Lower lobe of right lung (tissue), 2 donors: ENCODE measurements around the gene RANBP1. TPM values are rescaled to one million over a fixed set of nuclear protein-coding genes. Genes with fewer than 3 reads are reported as not detected.

Experiments
- ATAC-seq, 2 donors: fragments of 200-7000 bp; cut with Tn5 transposase; one replicate each; pipeline ENCODE4 v1.9.1; 2020 to 2022; ENCODE audit warnings: mild to moderate bottlenecking in 2 of 2, moderate library complexity in 2 of 2
- DNase-seq: peaks from one replicate; pipeline ENCODE4 v3.0.0-alpha.2; 2020
- H3K27ac ChIP-seq: fragments of 200-600 bp; one replicate; pipeline ENCODE4 v1.8.0; 2022
- H3K27me3 ChIP-seq: fragments of 200-600 bp; one replicate; pipeline ENCODE4 v1.8.0; 2022; ENCODE audit warnings: low read depth
- H3K36me3 ChIP-seq: fragments of 200-600 bp; one replicate; pipeline ENCODE4 v1.8.0; 2022; ENCODE audit warnings: mild to moderate bottlenecking
- H3K4me1 ChIP-seq: fragments of 200-600 bp; one replicate; pipeline ENCODE4 v1.8.0; 2022
- H3K4me3 ChIP-seq: fragments of 200-600 bp; one replicate; pipeline ENCODE4 v1.8.0; 2022; ENCODE audit warnings: mild to moderate bottlenecking
- H3K9me3 ChIP-seq: fragments of 200-600 bp; one replicate; pipeline ENCODE4 v1.8.0; 2022
- CTCF ChIP-seq: fragments of 200-600 bp; IDR thresholded peaks from one replicate; pipeline ENCODE4 v1.8.0; 2022; ENCODE audit warnings: antibody characterized with exemption, mild to moderate bottlenecking
- intact Hi-C: fragments of 100-400 bp; cut with DNase I; formaldehyde crosslinking; loops from one replicate; pipeline ENCODE4 v1.11.0; 2022
- total RNA-seq: library from RNA; stranded (reverse); fragmentation: NEBNext Ultra II Directional; extraction: Animal tissue kit (Norgen Biotek cat#: 25700); gene quantifications from one replicate; pipeline ENCODE4 v1.2.1, GENCODE V29; 2021
- donor health status: DM: no; HTN: yes; CAD: no; lungs with severe emphysema.

RANBP1 gene
- total RNA-seq, 1 donor from 2014 or later, result 58.3 TPM

- H3K4me3 ChIP-seq, result peak overlapping the region; percentile 79
- intact Hi-C loops, result no loop called here
- no peaks in the 10 kb centered on the region for H3K9me3 ChIP-seq
- no peak for DNase-seq
- peak overlapping the region; percentile 87 for H3K27ac ChIP-seq
- no peak for TF ChIP-seq CTCF
- ATAC-seq, result peak; percentile 2 to 12
- peaks cover 67% of the 10 kb centered on the region for H3K36me3 ChIP-seq
- H3K4me1 ChIP-seq, result peaks cover 39% of the 10 kb centered on the region
- no peaks in the 10 kb centered on the region for H3K27me3 ChIP-seq
Observed at GRCh38 chr22:20116376-20116950, 559 bp downstream of the RANBP1 start.

- TF ChIP-seq CTCF, result peak; percentile 32
- peaks cover 39% of the 10 kb centered on the region for H3K4me1 ChIP-seq
- ATAC-seq (peak; percentile 95 to 96), DNase-seq (peak; percentile 99)
- H3K9me3 ChIP-seq, result no peaks in the 10 kb centered on the region
- no peaks in the 10 kb centered on the region for H3K27me3 ChIP-seq
- intact Hi-C loops, result no loop called here
- peak within 1 kb of the TSS; percentile 87 for H3K27ac ChIP-seq
- peak within 1 kb of the TSS; percentile 79 for H3K4me3 ChIP-seq
- H3K36me3 ChIP-seq, result peaks cover 65% of the 10 kb centered on the region
Observed at GRCh38 chr22:20116951-20117632, 1.2 kb downstream of the RANBP1 start, which contains the start of gene TRMT2A. TSS of gene TRMT2A (minus strand) at chr22:20117226. CDS start at chr22:20116906, 320 bp downstream.

- Histone ChIP-seq H3K27me3 (no peaks in the 10 kb centered on the region), H3K9me3 (no peaks in the 10 kb centered on the region), H3K27ac (peak overlapping the region; percentile 87), H3K4me3 (peak overlapping the region; percentile 79), H3K36me3 (peaks cover 62% of the 10 kb centered on the region), H3K4me1 (peaks cover 39% of the 10 kb centered on the region)
- DNase-seq (peak; percentile 61), ATAC-seq (peak; percentile 6 to 35)
- intact Hi-C loops, result no loop called here
- no peak for TF ChIP-seq CTCF
Observed at GRCh38 chr22:20117633-20118299, 1.9 kb downstream of the RANBP1 start.

GRCh38 chr22:20118300-20119020 lies 2.6 kb downstream of the RANBP1 start:
- Histone ChIP-seq H3K4me3 (peak overlapping the region; percentile 79), H3K27me3 (no peaks in the 10 kb centered on the region), H3K4me1 (peaks cover 39% of the 10 kb centered on the region), H3K36me3 (peaks cover 55% of the 10 kb centered on the region), H3K9me3 (no peaks in the 10 kb centered on the region), H3K27ac (no peak overlapping the region)
- TF ChIP-seq CTCF, result no peak
- DNase-seq (peak; percentile 21), ATAC-seq (no peak)
- intact Hi-C loops, result no loop called here

GRCh38 chr22:20121856-20122415 lies 6.0 kb downstream of the RANBP1 start:
- Histone ChIP-seq H3K36me3 (peaks cover 54% of the 10 kb centered on the region), H3K9me3 (no peaks in the 10 kb centered on the region), H3K27ac (no peak overlapping the region), H3K4me1 (peaks cover 28% of the 10 kb centered on the region), H3K4me3 (no peak overlapping the region), H3K27me3 (no peaks in the 10 kb centered on the region)
- DNase-seq, result no peak
- intact Hi-C loops, result no loop called here
- no peak for ATAC-seq
- TF ChIP-seq CTCF, result no peak
